ENCODE results near the gene SRPK2.

DNA sequence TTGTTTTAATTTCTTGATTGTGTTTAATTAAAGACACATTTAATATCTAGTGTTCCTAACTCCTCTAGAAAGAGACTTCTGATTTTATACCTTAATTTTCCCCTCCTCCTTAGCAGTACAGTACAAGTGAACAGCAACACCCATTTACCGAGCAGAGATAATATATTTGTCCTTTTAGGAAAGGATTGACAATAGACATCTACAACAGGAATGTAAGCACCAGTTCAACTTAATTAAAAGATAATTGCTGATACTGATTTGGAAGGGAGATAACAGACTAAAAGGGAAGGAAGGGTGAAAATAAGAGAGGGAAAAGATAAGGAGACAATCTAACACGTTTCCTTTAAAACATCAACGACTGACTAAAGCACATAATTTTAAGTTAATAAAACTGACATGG is 119.3 kb downstream of the SRPK2 start:
- TF ChIP-seq MYC (CRISPR knock-in tag; IDR thresholded peaks at IDR 0.05; ENCODE audit: borderline replicate concordance) (no peak), FLYWCH1 (CRISPR knock-in tag; IDR thresholded peaks at IDR 0.05) (no peak), CREB1 (IDR thresholded peaks at IDR 0.05) (no peak), CREB1 (CRISPR knock-in tag; IDR thresholded peaks at IDR 0.05) (no peak), TAF1 (CRISPR knock-in tag; IDR thresholded peaks at IDR 0.05) (no peak), DNMT3B (CRISPR knock-in tag; conservative IDR thresholded peaks at IDR 0.05) (no peak), HNRNPK (IDR thresholded peaks at IDR 0.05; ENCODE audit: low read depth, low read length, poor library complexity, severe bottlenecking) (no peak), EP300 (IDR thresholded peaks at IDR 0.05; ENCODE audit: low read depth in 2 of 2, low read length in 2 of 2) (no peak), EP300 (CRISPR knock-in tag; IDR thresholded peaks at IDR 0.05; ENCODE audit: borderline replicate concordance) (no peak), FOSL2 (CRISPR knock-in tag; IDR thresholded peaks at IDR 0.05) (no peak)
- TF ChIP-seq, protein P1, sequence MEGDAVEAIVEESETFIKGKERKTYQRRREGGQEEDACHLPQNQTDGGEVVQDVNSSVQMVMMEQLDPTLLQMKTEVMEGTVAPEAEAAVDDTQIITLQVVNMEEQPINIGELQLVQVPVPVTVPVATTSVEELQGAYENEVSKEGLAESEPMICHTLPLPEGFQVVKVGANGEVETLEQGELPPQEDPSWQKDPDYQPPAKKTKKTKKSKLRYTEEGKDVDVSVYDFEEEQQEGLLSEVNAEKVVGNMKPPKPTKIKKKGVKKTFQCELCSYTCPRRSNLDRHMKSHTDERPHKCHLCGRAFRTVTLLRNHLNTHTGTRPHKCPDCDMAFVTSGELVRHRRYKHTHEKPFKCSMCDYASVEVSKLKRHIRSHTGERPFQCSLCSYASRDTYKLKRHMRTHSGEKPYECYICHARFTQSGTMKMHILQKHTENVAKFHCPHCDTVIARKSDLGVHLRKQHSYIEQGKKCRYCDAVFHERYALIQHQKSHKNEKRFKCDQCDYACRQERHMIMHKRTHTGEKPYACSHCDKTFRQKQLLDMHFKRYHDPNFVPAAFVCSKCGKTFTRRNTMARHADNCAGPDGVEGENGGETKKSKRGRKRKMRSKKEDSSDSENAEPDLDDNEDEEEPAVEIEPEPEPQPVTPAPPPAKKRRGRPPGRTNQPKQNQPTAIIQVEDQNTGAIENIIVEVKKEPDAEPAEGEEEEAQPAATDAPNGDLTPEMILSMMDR (CRISPR knock-in tag; IDR thresholded peaks at IDR 0.05): no peak
- TF ChIP-seq, protein P2, sequence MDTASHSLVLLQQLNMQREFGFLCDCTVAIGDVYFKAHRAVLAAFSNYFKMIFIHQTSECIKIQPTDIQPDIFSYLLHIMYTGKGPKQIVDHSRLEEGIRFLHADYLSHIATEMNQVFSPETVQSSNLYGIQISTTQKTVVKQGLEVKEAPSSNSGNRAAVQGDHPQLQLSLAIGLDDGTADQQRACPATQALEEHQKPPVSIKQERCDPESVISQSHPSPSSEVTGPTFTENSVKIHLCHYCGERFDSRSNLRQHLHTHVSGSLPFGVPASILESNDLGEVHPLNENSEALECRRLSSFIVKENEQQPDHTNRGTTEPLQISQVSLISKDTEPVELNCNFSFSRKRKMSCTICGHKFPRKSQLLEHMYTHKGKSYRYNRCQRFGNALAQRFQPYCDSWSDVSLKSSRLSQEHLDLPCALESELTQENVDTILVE (CRISPR knock-in tag; IDR thresholded peaks at IDR 0.05): no peak
- TF ChIP-seq, protein P3, sequence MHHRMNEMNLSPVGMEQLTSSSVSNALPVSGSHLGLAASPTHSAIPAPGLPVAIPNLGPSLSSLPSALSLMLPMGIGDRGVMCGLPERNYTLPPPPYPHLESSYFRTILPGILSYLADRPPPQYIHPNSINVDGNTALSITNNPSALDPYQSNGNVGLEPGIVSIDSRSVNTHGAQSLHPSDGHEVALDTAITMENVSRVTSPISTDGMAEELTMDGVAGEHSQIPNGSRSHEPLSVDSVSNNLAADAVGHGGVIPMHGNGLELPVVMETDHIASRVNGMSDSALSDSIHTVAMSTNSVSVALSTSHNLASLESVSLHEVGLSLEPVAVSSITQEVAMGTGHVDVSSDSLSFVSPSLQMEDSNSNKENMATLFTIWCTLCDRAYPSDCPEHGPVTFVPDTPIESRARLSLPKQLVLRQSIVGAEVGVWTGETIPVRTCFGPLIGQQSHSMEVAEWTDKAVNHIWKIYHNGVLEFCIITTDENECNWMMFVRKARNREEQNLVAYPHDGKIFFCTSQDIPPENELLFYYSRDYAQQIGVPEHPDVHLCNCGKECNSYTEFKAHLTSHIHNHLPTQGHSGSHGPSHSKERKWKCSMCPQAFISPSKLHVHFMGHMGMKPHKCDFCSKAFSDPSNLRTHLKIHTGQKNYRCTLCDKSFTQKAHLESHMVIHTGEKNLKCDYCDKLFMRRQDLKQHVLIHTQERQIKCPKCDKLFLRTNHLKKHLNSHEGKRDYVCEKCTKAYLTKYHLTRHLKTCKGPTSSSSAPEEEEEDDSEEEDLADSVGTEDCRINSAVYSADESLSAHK (CRISPR knock-in tag; IDR thresholded peaks at IDR 0.05; ENCODE audit: borderline replicate concordance): no peak
- TF ChIP-seq, protein P4, sequence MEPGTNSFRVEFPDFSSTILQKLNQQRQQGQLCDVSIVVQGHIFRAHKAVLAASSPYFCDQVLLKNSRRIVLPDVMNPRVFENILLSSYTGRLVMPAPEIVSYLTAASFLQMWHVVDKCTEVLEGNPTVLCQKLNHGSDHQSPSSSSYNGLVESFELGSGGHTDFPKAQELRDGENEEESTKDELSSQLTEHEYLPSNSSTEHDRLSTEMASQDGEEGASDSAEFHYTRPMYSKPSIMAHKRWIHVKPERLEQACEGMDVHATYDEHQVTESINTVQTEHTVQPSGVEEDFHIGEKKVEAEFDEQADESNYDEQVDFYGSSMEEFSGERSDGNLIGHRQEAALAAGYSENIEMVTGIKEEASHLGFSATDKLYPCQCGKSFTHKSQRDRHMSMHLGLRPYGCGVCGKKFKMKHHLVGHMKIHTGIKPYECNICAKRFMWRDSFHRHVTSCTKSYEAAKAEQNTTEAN (CRISPR knock-in tag; conservative IDR thresholded peaks at IDR 0.05): no peak
- TF ChIP-seq, protein P5, sequence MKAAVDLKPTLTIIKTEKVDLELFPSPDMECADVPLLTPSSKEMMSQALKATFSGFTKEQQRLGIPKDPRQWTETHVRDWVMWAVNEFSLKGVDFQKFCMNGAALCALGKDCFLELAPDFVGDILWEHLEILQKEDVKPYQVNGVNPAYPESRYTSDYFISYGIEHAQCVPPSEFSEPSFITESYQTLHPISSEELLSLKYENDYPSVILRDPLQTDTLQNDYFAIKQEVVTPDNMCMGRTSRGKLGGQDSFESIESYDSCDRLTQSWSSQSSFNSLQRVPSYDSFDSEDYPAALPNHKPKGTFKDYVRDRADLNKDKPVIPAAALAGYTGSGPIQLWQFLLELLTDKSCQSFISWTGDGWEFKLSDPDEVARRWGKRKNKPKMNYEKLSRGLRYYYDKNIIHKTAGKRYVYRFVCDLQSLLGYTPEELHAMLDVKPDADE (CRISPR knock-in tag; IDR thresholded peaks at IDR 0.05): no peak
- TF ChIP-seq, protein P6, sequence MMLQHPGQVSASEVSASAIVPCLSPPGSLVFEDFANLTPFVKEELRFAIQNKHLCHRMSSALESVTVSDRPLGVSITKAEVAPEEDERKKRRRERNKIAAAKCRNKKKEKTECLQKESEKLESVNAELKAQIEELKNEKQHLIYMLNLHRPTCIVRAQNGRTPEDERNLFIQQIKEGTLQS (CRISPR knock-in tag; IDR thresholded peaks at IDR 0.05): no peak

All from HepG2 (cell line).